HepG2 (cell line): ENCODE data around the gene TBC1D12. TPM values are rescaled to one million over a fixed set of nuclear protein-coding genes. Genes with fewer than 3 reads are reported as not detected.

Source experiments
- ATAC-seq: fragments of 200-7000 bp; cut with Tn5 transposase; 3 replicates; pipeline ENCODE4 v1.9.1; 2020; ENCODE audit warnings: mild to moderate bottlenecking, moderate library complexity
- BruUV-seq: library from RNA; stranded (reverse); fragments of 400-500 nt; replicated peaks from 2 replicates; lab custom pipeline; 2021; lab: Mats Ljungman, UMichigan
- CTCF ChIA-PET: fragments of 300-600 bp; formaldehyde crosslinking; extraction: SDS; loops from one replicate; lab custom pipeline; 2021; ENCODE audit warnings: low total read pairs, inconsistent platforms, low intra/inter-chr PET ratio; lab: Yijun Ruan, JAX
- POLR2A ChIA-PET: fragments of 350-600 bp; sonication (Branson Sonifier 250); formaldehyde crosslinking; loops from one replicate; lab custom pipeline; 2020; ENCODE audit warnings: antibody characterized with exemption, inconsistent platforms; lab: Yijun Ruan, JAX
- DNase-seq: peaks from one replicate; pipeline ENCODE4 v3.0.0-alpha.2; 2015; ENCODE audit warnings: low spot score
- FAIRE-seq: peaks from 3 replicates; lab custom pipeline; 2011; peaks lifted over from hg19 to GRCh38; lab: Jason Lieb, UNC
- H2AFZ ChIP-seq: one replicate; pipeline ENCODE4 v1.6.1; 2011; ENCODE audit warnings: low read length, inconsistent platforms
- H3K27ac ChIP-seq: fragments of 300-600 bp; 3 replicates; pipeline ENCODE4 v1.8.0; 2011; ENCODE audit warnings: mixed run types, mild to moderate bottlenecking, mixed read lengths, low read length, inconsistent platforms; ENCODE audit not compliant: insufficient read depth; ENCODE audit errors: extremely low read length
- H3K27me3 ChIP-seq, 2 experiments: fragments of 200-600 bp in 1 of 2; 2 replicates in 1 of 2; 3 replicates in 1 of 2; pipeline versions ENCODE4 v1.6.0 to v1.8.0; 2011; ENCODE audit warnings: low read length in 2 of 2, mild to moderate bottlenecking in 2 of 2, moderate library complexity in 2 of 2, inconsistent platforms in 1 of 2; ENCODE audit not compliant: insufficient read depth in 2 of 2, control insufficient read depth in 1 of 2
- H3K36me3 ChIP-seq, 2 experiments: fragments of 200-600 bp in 1 of 2; replicated peaks in 1 of 2; 2 replicates in 1 of 2; 3 replicates in 1 of 2; pipeline versions ENCODE4 v1.5.1 to v1.8.0; 2011; ENCODE audit warnings: low read length in 2 of 2, inconsistent platforms in 1 of 2; ENCODE audit not compliant: insufficient read depth in 2 of 2, control insufficient read depth in 1 of 2
- H3K4me1 ChIP-seq: 2 replicates; pipeline ENCODE4 v1.5.1; 2012; ENCODE audit warnings: low read length, inconsistent platforms; ENCODE audit not compliant: insufficient read depth
- H3K4me2 ChIP-seq: 2 replicates; pipeline ENCODE4 v1.6.0; 2011; ENCODE audit warnings: low read depth, low read length, inconsistent platforms
- H3K4me3 ChIP-seq, 3 experiments: fragments of 200-600 bp in 1 of 3; sonication (generic), shearing (Covaris generic) in 1 of 3; replicated peaks in 1 of 3; 2 replicates each; pipeline ENCODE4 v1.5.1; 2011 to 2016; ENCODE audit warnings: low read length in 3 of 3, inconsistent platforms in 2 of 3, low read depth in 2 of 3, mild to moderate bottlenecking in 2 of 3, control low read depth in 1 of 3, mixed read lengths in 1 of 3; ENCODE audit not compliant: insufficient read depth in 1 of 3
- H3K79me2 ChIP-seq: one replicate; pipeline ENCODE4 v1.6.1; 2011; ENCODE audit warnings: low read length, inconsistent platforms; ENCODE audit not compliant: insufficient read depth
- H3K9ac ChIP-seq: 2 replicates; pipeline ENCODE4 v1.6.0; 2011; ENCODE audit warnings: mild to moderate bottlenecking, low read depth, low read length, inconsistent platforms; ENCODE audit not compliant: insufficient read depth
- H3K9me3 ChIP-seq: 2 replicates; pipeline ENCODE4 v1.5.1; 2012; ENCODE audit warnings: mild to moderate bottlenecking, low read length
- H4K20me1 ChIP-seq: 2 replicates; pipeline ENCODE4 v1.6.0; 2011; ENCODE audit warnings: inconsistent platforms, mild to moderate bottlenecking, low read length, moderate library complexity; ENCODE audit not compliant: insufficient read depth
- ARHGAP35 ChIP-seq: sonication (generic); formaldehyde crosslinking; IDR thresholded peaks from 2 replicates; pipeline ENCODE4 v1.9.0; 2022; ENCODE audit warnings: mild to moderate bottlenecking, inconsistent platforms, moderate library complexity, missing genetic modification reagents, borderline replicate concordance
- BCLAF1 ChIP-seq: fragments of 450-650 bp; IDR thresholded peaks from 2 replicates; pipeline ENCODE4 v1.6.1; 2017; ENCODE audit warnings: mild to moderate bottlenecking
- ELK4 ChIP-seq: sonication (generic); formaldehyde crosslinking; IDR thresholded peaks from 2 replicates; pipeline ENCODE4 v1.9.0; 2021; ENCODE audit warnings: missing genetic modification reagents, borderline replicate concordance
- GTF2F1 ChIP-seq: fragments of 150-350 bp; IDR thresholded peaks from 2 replicates; pipeline ENCODE4 v1.6.1; 2014; ENCODE audit warnings: low read length
- JUND ChIP-seq: sonication (generic); formaldehyde crosslinking; IDR thresholded peaks from 2 replicates; pipeline ENCODE4 v1.8.0; 2022; ENCODE audit warnings: mild to moderate bottlenecking, missing genetic modification reagents
- NAIF1 ChIP-seq: sonication (generic); formaldehyde crosslinking; IDR thresholded peaks from 2 replicates; pipeline ENCODE4 v1.5.0; 2020; ENCODE audit warnings: mild to moderate bottlenecking, missing genetic modification reagents, borderline replicate concordance
- PRPF4 ChIP-seq: fragments of 200-400 bp; formaldehyde crosslinking; IDR thresholded peaks from 2 replicates; pipeline ENCODE4 v1.6.1; 2016; ENCODE audit warnings: low read length, low read depth; ENCODE audit not compliant: poor library complexity, severe bottlenecking
- TAF15 ChIP-seq: fragments of 200-400 bp; formaldehyde crosslinking; IDR thresholded peaks from one replicate; pipeline ENCODE4 v1.6.1; 2018; ENCODE audit warnings: mild to moderate bottlenecking, low read depth, low read length; ENCODE audit not compliant: poor library complexity, severe bottlenecking
- TSC22D2 ChIP-seq: sonication (generic); formaldehyde crosslinking; IDR thresholded peaks from 2 replicates; pipeline ENCODE4 v1.5.1; 2020; ENCODE audit warnings: missing genetic modification reagents, mild to moderate bottlenecking, borderline replicate concordance
- ZFP36 ChIP-seq: fragments of 150-350 bp; IDR thresholded peaks from 2 replicates; pipeline ENCODE4 v1.6.1; 2018; ENCODE audit warnings: borderline replicate concordance, low read length, low read depth; ENCODE audit not compliant: partially characterized antibody
- ZIK1 ChIP-seq: sonication (generic); formaldehyde crosslinking; IDR thresholded peaks from 2 replicates; pipeline ENCODE4 v1.5.0; 2020; ENCODE audit warnings: mild to moderate bottlenecking, low read depth, missing genetic modification reagents, borderline replicate concordance
- ZNF121 ChIP-seq: sonication (generic); formaldehyde crosslinking; IDR thresholded peaks from 2 replicates; pipeline ENCODE4 v1.5.0; 2020; ENCODE audit warnings: mild to moderate bottlenecking, missing genetic modification reagents
- ZNF280B ChIP-seq: sonication (generic); formaldehyde crosslinking; IDR thresholded peaks from 2 replicates; pipeline ENCODE4 v1.5.0; 2020; ENCODE audit warnings: missing genetic modification reagents, mild to moderate bottlenecking, borderline replicate concordance
- ZNF296 ChIP-seq: sonication (generic); formaldehyde crosslinking; conservative IDR thresholded peaks from 2 replicates; pipeline ENCODE4 v1.5.0; 2020; ENCODE audit warnings: mild to moderate bottlenecking, missing genetic modification reagents
- ZNF678 ChIP-seq: sonication (generic); formaldehyde crosslinking; IDR thresholded peaks from 2 replicates; pipeline ENCODE4 v1.4.0; 2020; ENCODE audit warnings: mild to moderate bottlenecking, missing genetic modification reagents
- ZNF746 ChIP-seq: sonication (generic); formaldehyde crosslinking; IDR thresholded peaks from 2 replicates; pipeline ENCODE4 v1.8.0; 2022; ENCODE audit warnings: mild to moderate bottlenecking, missing genetic modification reagents
- ZNF841 ChIP-seq: sonication (generic); formaldehyde crosslinking; IDR thresholded peaks from 2 replicates; pipeline ENCODE4 v1.8.1; 2023; ENCODE audit warnings: missing genetic modification reagents, borderline replicate concordance
- ZSCAN9 ChIP-seq: IDR thresholded peaks from 2 replicates; pipeline ENCODE4 v1.6.1; 2016; ENCODE audit warnings: borderline replicate concordance
- WGBS: methylation state at CpG from one replicate; pipeline ENCODE4 v1.1.6; 2017; ENCODE audit warnings: low lambda C conversion rate; 5-methylcytosine and 5-hydroxymethylcytosine counted together
- in situ Hi-C: cut with HindIII; loops from 2 replicates; pipeline ENCODE4 v1.10.0; 2017; ENCODE audit warnings: low pct_unique_long_range_greater_than_20kb; ENCODE audit not compliant: extremely low pct_ligation_motif_present
- intact Hi-C: fragments of 100-400 bp; cut with micrococcal nuclease; formaldehyde crosslinking; loops from one replicate; pipeline ENCODE4 v1.10.0; 2022; ENCODE audit not compliant: unreplicated experiment
- polyA plus RNA-seq, 8 experiments: library from polyadenylated mRNA; depleted of rRNA in 3 of 8; stranded (reverse) in 7 of 8; unstranded in 1 of 8; fragments of >200 nt; fragmentation: Illumina TruSeq in 4 of 8; extraction: Trizol in 4 of 8; gene quantifications; 2 replicates each; pipeline versions ENCODE4 v1.2.1 to v1.2.3, GENCODE V29; 2011 to 2016; ENCODE audit warnings: low read depth in 4 of 8, missing spikeins in 1 of 8, mixed read lengths in 1 of 8; ENCODE audit not compliant: insufficient read depth in 1 of 8
- total RNA-seq, 5 experiments: library from RNA; depleted of rRNA; stranded (reverse); fragments of >200 nt; fragmentation: Illumina TruSeq; extraction: Trizol; gene quantifications; 2 replicates each; pipeline ENCODE4 v1.2.3, GENCODE V29; 2016; ENCODE audit warnings: low read depth in 1 of 5

TBC1D12 gene
- total and polyA plus RNA-seq, 2 of the 13 experiments (the other 11 are each of a cell fraction or from before 2014, with no cell fraction given) = 5.7 to 6.2 TPM

GRCh38 chr10:94439275-94439861, 37.0 kb downstream of the TBC1D12 start:
- Histone ChIP-seq H3K4me3 (no peak overlapping the region), H3K79me2 (peaks cover 4% of the 10 kb centered on the region), H3K9me3 (no peaks in the 10 kb centered on the region), H4K20me1 (no peaks in the 10 kb centered on the region), H3K4me2 (no peak overlapping the region), H3K27ac (no peak overlapping the region), H3K36me3 (no peaks in the 10 kb centered on the region; a peak in 1 of 5 replicates), H3K9ac (no peak overlapping the region), H2AFZ (no peak overlapping the region), H3K27me3 (no peaks in the 10 kb centered on the region), H3K4me1 (no peaks in the 10 kb centered on the region)
- ChIA-PET POLR2A (no interaction called here), CTCF (no interaction called here)
- BruUV-seq = no TSS peak
- no peak for ATAC-seq
- FAIRE-seq = no peak
- intact Hi-C loops = no loop called here
- no peak for DNase-seq
- in situ Hi-C loops = loop anchor here (25.0 kb wide), 1 partner anchor 527 kb away; no protein-coding TSS in a partner anchor
- WGBS = 81% methylated on average over 4 of the region's 4 CpGs
- TF ChIP-seq ZIK1 (CRISPR knock-in tag) (no peak), PRPF4 (no peak), ZFP36 (no peak), ZNF280B (CRISPR knock-in tag) (no peak), GTF2F1 (no peak), ARHGAP35 (CRISPR knock-in tag) (no peak), ZNF296 (CRISPR knock-in tag) (no peak), BCLAF1 (no peak), ZNF121 (CRISPR knock-in tag) (no peak), ELK4 (CRISPR knock-in tag) (no peak), ZSCAN9 (CRISPR knock-in tag) (no peak), TAF15 (no peak), ZNF841 (CRISPR knock-in tag) (no peak), ZNF746 (CRISPR knock-in tag) (no peak), NAIF1 (CRISPR knock-in tag) (no peak), JUND (CRISPR knock-in tag) (no peak), ZNF678 (CRISPR knock-in tag) (no peak), TSC22D2 (CRISPR knock-in tag) (no peak)
